Colonic mucosa (tissue), 4 donors: ENCODE results near the gene GLRA2. TPM values are rescaled to one million over a fixed set of nuclear protein-coding genes. Genes with fewer than 3 reads are reported as not detected.

Experiments used
- DNase-seq: peaks from one replicate; pipeline ENCODE4 v3.0.0-alpha.2; 2020
- H3K27ac ChIP-seq: fragments of 200-600 bp; one replicate; pipeline ENCODE4 v1.8.0; 2021
- H3K27me3 ChIP-seq: fragments of 200-600 bp; one replicate; pipeline ENCODE4 v1.8.0; 2021
- H3K36me3 ChIP-seq: fragments of 200-600 bp; one replicate; pipeline ENCODE4 v1.8.0; 2021
- H3K4me1 ChIP-seq: fragments of 200-600 bp; one replicate; pipeline ENCODE4 v1.8.0; 2021; ENCODE audit warnings: mild to moderate bottlenecking
- H3K4me3 ChIP-seq: fragments of 200-600 bp; one replicate; pipeline ENCODE4 v1.8.0; 2021
- H3K9ac ChIP-seq, 2 donors: one replicate each; pipeline ENCODE4 v1.7.0; 2013; ENCODE audit warnings: control low read depth in 2 of 2, low read depth in 2 of 2, low read length in 2 of 2
- H3K9me3 ChIP-seq: fragments of 200-600 bp; one replicate; pipeline ENCODE4 v1.8.0; 2021
- CTCF ChIP-seq: fragments of 200-600 bp; IDR thresholded peaks from one replicate; pipeline ENCODE4 v1.8.0; 2022; ENCODE audit warnings: antibody characterized with exemption, mild to moderate bottlenecking
- intact Hi-C: fragments of 100-400 bp; cut with DNase I; formaldehyde crosslinking; loops from one replicate; pipeline ENCODE4 v1.14.1; 2022
- total RNA-seq, 2 donors: library from RNA; stranded (reverse); fragmentation: NEBNext Ultra II Directional in 1 of 2; extraction: Animal tissue kit (Norgen Biotek cat#: 25700) in 1 of 2; gene quantifications; one replicate each; pipeline ENCODE4 v1.2.1, GENCODE V29; 2021
- donor health status: healthy.
- donor health status: DM: no; HTN: no; CAD: no.
- donor health status: DM: no; HTN: no; CAD: no.

The GLRA2 gene
- total RNA-seq, 2 donors from 2014 or later = 0.35 to 0.49 TPM

- Histone ChIP-seq H3K9ac (no peak overlapping the region), H3K9me3 (no peaks in the 10 kb centered on the region), H3K4me3 (no peak overlapping the region), H3K27me3 (no peaks in the 10 kb centered on the region), H3K4me1 (no peaks in the 10 kb centered on the region), H3K36me3 (no peaks in the 10 kb centered on the region), H3K27ac (no peak overlapping the region)
- intact Hi-C loops = no loop called here
- TF ChIP-seq CTCF = no peak
- DNase-seq = no peak
These were observed 248.2 kb downstream of the GLRA2 start for GRCh38 chrX:14777525-14777924.

GRCh38 chrX:14779580-14779979 is 250.2 kb downstream of the GLRA2 start:
- H3K36me3 ChIP-seq = no peaks in the 10 kb centered on the region
- TF ChIP-seq CTCF = no peak
- H3K4me1 ChIP-seq = no peaks in the 10 kb centered on the region

More at GRCh38 chrX:14779580-14779979, 250.2 kb downstream of the GLRA2 start:
- DNase-seq = no peak
- Histone ChIP-seq H3K9me3 (no peaks in the 10 kb centered on the region), H3K4me3 (no peak overlapping the region), H3K27ac (no peak overlapping the region), H3K27me3 (no peaks in the 10 kb centered on the region), H3K9ac (no peak overlapping the region)
- intact Hi-C loops = no loop called here
